ENCODE results near the gene LGALS3BP.
"Not testable (repeated sequence)": the region's sequence is repeated elsewhere in the genome, so short reads cannot be mapped to it uniquely, and the experiment has no call there.

Gene LGALS3BP

GRCh38 chr17:78953356-78954350 is 26.1 kb downstream of the LGALS3BP start:
- H3K27me3 Mint-ChIP-seq, result peaks cover 74% of the 10 kb centered on the region
- no peak overlapping the region for H3K4me3 Mint-ChIP-seq
- H3K9me3 Mint-ChIP-seq, result peaks cover 12% of the 10 kb centered on the region
- H3K27ac Mint-ChIP-seq, result no peak overlapping the region
- ATAC-seq, result no peak
- H3K4me1 Mint-ChIP-seq, result no peaks in the 10 kb centered on the region
- H3K36me3 Mint-ChIP-seq, result peaks cover 7% of the 10 kb centered on the region

- H3K36me3 Mint-ChIP-seq, result peaks cover 7% of the 10 kb centered on the region
- H3K27ac Mint-ChIP-seq, result no peak overlapping the region
- ATAC-seq, result no peak
Observed at GRCh38 chr17:78952706-78953105, 27.0 kb downstream of the LGALS3BP start.

DNA sequence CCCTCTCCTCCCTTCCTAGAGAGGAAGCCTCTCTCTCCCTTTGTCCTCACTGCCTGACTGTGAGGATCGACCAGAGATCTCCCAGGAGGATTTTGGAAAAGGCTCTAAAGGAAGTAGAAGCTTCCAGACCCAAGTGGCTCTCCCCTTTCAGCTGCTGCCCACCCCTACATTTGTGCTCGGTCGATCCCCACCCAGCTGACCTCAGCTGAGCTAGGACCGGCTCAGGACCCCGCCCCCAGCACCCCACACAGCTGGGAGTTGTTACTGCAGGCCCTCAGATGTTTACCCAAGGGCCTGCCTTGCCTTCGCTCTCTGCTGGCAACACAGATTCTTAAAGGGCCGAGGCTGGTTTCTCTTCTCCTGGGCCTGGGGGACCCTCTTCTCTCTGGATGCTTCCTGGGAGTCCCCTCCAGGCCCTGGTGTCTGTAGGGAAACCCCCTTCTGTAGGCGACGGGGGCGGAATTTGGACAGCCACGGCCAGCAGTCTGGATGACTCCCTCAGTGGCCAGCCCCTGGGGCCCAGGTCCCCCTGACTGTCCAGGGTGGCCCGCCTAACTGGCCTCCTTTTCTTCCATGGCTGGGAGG is 27.7 kb downstream of the LGALS3BP start:
- peaks cover 12% of the 10 kb centered on the region for H3K9me3 Mint-ChIP-seq
- ATAC-seq, result no peak
- no peaks in the 10 kb centered on the region for H3K4me1 Mint-ChIP-seq
- peaks cover 7% of the 10 kb centered on the region for H3K36me3 Mint-ChIP-seq
- H3K27me3 Mint-ChIP-seq, result peaks cover 81% of the 10 kb centered on the region
- no peak overlapping the region for H3K4me3 Mint-ChIP-seq
- H3K27ac Mint-ChIP-seq, result no peak overlapping the region

More at GRCh38 chr17:78952706-78953105, 27.0 kb downstream of the LGALS3BP start:
- Mint-ChIP-seq H3K27me3 (peaks cover 80% of the 10 kb centered on the region), H3K4me3 (no peak overlapping the region), H3K4me1 (no peaks in the 10 kb centered on the region), H3K9me3 (peaks cover 12% of the 10 kb centered on the region)

- no peak overlapping the region for H3K4me3 Mint-ChIP-seq
- peaks cover 81% of the 10 kb centered on the region for H3K27me3 Mint-ChIP-seq
- H3K9me3 Mint-ChIP-seq, result peaks cover 12% of the 10 kb centered on the region
- H3K36me3 Mint-ChIP-seq, result peaks cover 7% of the 10 kb centered on the region
- peaks cover 7% of the 10 kb centered on the region for H3K4me1 Mint-ChIP-seq
- no peak for ATAC-seq
- no peak overlapping the region for H3K27ac Mint-ChIP-seq
Observed at GRCh38 chr17:78950870-78951269, 28.9 kb downstream of the LGALS3BP start.

- no peak overlapping the region for H3K27ac Mint-ChIP-seq
- H3K27me3 Mint-ChIP-seq, result peaks cover 78% of the 10 kb centered on the region
- H3K9me3 Mint-ChIP-seq, result peaks cover 12% of the 10 kb centered on the region
- no peak overlapping the region for H3K4me3 Mint-ChIP-seq
- peaks cover 7% of the 10 kb centered on the region for H3K36me3 Mint-ChIP-seq
- H3K4me1 Mint-ChIP-seq, result peaks cover 13% of the 10 kb centered on the region
- no peak for ATAC-seq
Observed at GRCh38 chr17:78947235-78948149, 32.2 kb downstream of the LGALS3BP start.

DNA sequence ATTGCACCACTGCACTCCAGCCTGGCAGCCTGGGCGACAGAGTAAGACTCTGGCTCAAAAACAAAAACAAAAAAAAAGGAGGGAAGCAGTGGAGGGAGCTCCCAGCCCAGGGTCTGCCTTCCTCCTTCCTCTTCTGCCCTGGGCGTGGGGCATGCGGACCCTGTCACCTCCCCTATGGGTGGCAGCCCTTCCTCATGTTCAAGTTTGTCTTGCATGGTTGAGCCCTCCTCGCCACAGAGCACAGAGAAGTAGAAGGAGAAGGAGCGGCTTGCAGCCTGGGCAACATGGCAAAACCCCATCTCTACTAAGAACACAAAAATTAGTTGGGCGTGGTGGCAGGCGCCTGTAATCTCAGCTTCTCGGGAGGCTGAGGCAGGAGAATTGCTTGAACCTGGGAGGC is 33.1 kb downstream of the LGALS3BP start:
- Mint-ChIP-seq H3K4me1 (peaks cover 13% of the 10 kb centered on the region), H3K36me3 (peaks cover 7% of the 10 kb centered on the region), H3K9me3 (peaks cover 12% of the 10 kb centered on the region), H3K4me3 (no peak overlapping the region), H3K27ac (no peak overlapping the region), H3K27me3 (peaks cover 69% of the 10 kb centered on the region)
- no peak for ATAC-seq

GRCh38 chr17:78946131-78946530 is 33.6 kb downstream of the LGALS3BP start:
- Mint-ChIP-seq H3K36me3 (peaks cover 6% of the 10 kb centered on the region), H3K4me1 (peaks cover 13% of the 10 kb centered on the region), H3K9me3 (peaks cover 10% of the 10 kb centered on the region), H3K27me3 (peaks cover 64% of the 10 kb centered on the region), H3K27ac (no peak overlapping the region), H3K4me3 (no peak overlapping the region)
- ATAC-seq, result no peak

GRCh38 chr17:78945455-78945854 is 34.3 kb downstream of the LGALS3BP start:
- ATAC-seq, H3K4me3 Mint-ChIP-seq, H3K36me3 Mint-ChIP-seq, H3K27ac Mint-ChIP-seq, H3K9me3 Mint-ChIP-seq: not testable (repeated sequence)
- H3K27me3 Mint-ChIP-seq, result peaks cover 58% of the 10 kb centered on the region
- peaks cover 13% of the 10 kb centered on the region for H3K4me1 Mint-ChIP-seq

DNA sequence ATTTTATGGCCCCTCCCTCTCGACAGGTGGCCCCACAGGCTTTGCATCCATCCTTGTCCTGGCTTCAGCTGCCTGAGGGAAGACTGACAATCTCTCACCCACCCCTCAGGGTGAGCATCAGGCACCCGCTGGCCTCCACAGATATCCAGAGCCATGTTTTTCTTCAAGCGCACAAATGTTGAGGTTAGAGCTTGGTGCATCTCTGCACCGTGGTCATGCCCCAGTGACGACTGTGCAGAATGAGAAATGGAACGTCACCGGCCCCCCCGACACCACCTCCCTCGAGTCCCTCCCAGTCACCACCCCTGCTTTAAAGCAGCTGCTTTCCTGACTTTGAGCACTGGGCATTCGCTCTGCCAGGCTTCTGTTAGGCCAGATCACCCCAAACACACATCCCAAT is 34.8 kb downstream of the LGALS3BP start:
- Mint-ChIP-seq H3K36me3 (no peaks in the 10 kb centered on the region), H3K9me3 (peaks cover 2% of the 10 kb centered on the region), H3K27ac (no peak overlapping the region), H3K27me3 (peaks cover 53% of the 10 kb centered on the region), H3K4me3 (no peak overlapping the region), H3K4me1 (peaks cover 13% of the 10 kb centered on the region)
- ATAC-seq, result no peak

DNA sequence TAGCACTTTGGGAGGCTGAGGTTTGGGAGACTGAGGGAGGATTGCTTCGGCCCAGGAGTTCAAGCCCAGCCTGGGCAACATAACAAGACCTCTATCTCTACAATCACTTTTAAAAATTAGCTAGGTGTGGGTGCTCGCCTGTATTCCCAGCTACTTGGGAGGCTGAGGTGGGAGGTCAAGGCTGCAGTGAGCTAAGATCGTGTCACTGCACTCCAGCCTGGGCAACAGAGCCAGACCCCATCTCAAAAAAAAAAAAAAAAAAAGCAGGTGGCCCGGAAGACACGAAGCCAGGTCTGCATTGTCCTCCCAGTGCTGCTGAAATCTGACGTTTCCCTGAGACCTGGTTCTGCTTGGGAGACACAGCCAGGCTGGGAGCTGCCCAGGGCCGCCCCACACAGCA is 35.7 kb downstream of the LGALS3BP start:
- H3K36me3 Mint-ChIP-seq, result no peaks in the 10 kb centered on the region
- no peak overlapping the region for H3K4me3 Mint-ChIP-seq
- peaks cover 62% of the 10 kb centered on the region for H3K27me3 Mint-ChIP-seq
- peaks cover 13% of the 10 kb centered on the region for H3K4me1 Mint-ChIP-seq
- no peaks in the 10 kb centered on the region for H3K9me3 Mint-ChIP-seq
- no peak for ATAC-seq
- no peak overlapping the region for H3K27ac Mint-ChIP-seq

GRCh38 chr17:78940708-78941107 is 39.0 kb downstream of the LGALS3BP start:
- H3K36me3 Mint-ChIP-seq, result no peaks in the 10 kb centered on the region
- no peak overlapping the region for H3K4me3 Mint-ChIP-seq
- H3K9me3 Mint-ChIP-seq, result no peaks in the 10 kb centered on the region
- H3K27me3 Mint-ChIP-seq, result peaks cover 46% of the 10 kb centered on the region
- H3K27ac Mint-ChIP-seq, result no peak overlapping the region
- ATAC-seq, result no peak
- H3K4me1 Mint-ChIP-seq, result peaks cover 6% of the 10 kb centered on the region

GRCh38 chr17:78940258-78940657 is 39.5 kb downstream of the LGALS3BP start:
- Mint-ChIP-seq H3K27ac (no peak overlapping the region), H3K4me1 (peaks cover 5% of the 10 kb centered on the region), H3K36me3 (no peaks in the 10 kb centered on the region), H3K27me3 (peaks cover 46% of the 10 kb centered on the region), H3K4me3 (no peak overlapping the region), H3K9me3 (no peaks in the 10 kb centered on the region)
- ATAC-seq, result no peak

GRCh38 chr17:78939615-78940014 is 40.1 kb downstream of the LGALS3BP start:
- Mint-ChIP-seq H3K36me3 (no peaks in the 10 kb centered on the region), H3K27me3 (peaks cover 46% of the 10 kb centered on the region), H3K4me3 (no peak overlapping the region), H3K27ac (no peak overlapping the region), H3K9me3 (no peaks in the 10 kb centered on the region), H3K4me1 (no peaks in the 10 kb centered on the region)
- no peak for ATAC-seq

GRCh38 chr17:78937561-78937960 is 42.2 kb downstream of the LGALS3BP start:
- Mint-ChIP-seq H3K27me3 (peaks cover 37% of the 10 kb centered on the region), H3K36me3 (no peaks in the 10 kb centered on the region), H3K4me3 (no peak overlapping the region), H3K27ac (no peak overlapping the region), H3K9me3 (no peaks in the 10 kb centered on the region), H3K4me1 (peaks cover 11% of the 10 kb centered on the region)
- no peak for ATAC-seq

Measured in stimulated activated memory B cell treated with anti-CD40 and anti-IgM and Interleukin-4, amounts not matched to agents 10 μg/mL and 1 μg/mL and 100 μg/mL, for 72 hours (primary cell).